ENCODE data around the gene IRF1. TPM values are rescaled to one million over a fixed set of nuclear protein-coding genes. Genes with fewer than 3 reads are reported as not detected.

IRF1 gene
- total RNA-seq, 2 experiments from 2014 or later, result 84.3 to 88.4 TPM

DNA sequence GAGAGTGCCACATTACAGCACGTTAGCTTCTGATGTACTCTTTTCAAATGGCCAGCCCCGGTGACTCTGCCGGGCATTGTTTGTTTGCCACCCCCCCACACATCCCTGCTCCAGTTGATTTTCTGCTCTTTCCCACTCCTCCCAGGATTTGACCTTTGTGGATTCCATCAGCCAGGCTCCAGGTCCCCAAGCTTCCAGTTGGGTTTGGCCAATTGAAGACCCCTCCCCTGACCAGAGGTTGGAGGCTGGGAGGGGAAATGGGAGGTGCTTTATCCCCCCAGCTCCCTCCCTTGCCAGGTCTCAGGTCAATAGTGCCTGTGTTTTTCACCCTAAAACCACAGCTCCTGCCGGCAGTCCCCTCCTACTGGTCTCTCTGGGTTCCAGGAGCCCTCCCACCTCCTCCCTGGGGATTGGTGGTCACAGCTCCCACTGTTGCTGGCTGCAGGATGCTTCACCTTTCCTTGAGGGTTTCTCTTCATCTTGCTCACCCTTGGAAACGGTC is 34.9 kb downstream of the IRF1 start:
- Mint-ChIP-seq H3K4me3 (no peak overlapping the region), H3K27me3 (ENCODE audit: low read depth) (no peaks in the 10 kb centered on the region), H3K9me3 (no peaks in the 10 kb centered on the region), H3K36me3 (ENCODE audit: low read depth) (peaks cover 32% of the 10 kb centered on the region), H3K4me1 (ENCODE audit: low read depth) (peaks cover 81% of the 10 kb centered on the region), H3K27ac (peak overlapping the region; percentile 83)
- CTCF ChIA-PET, result interaction anchor here (0.6 to 3.3 kb wide), 7 partner anchors 10 to 52 kb away, joined by 3 to 20 read pairs (median 4); no protein-coding TSS in a partner anchor
- intact Hi-C loops (cut with micrococcal nuclease), result no loop called here
- DNase-seq, result no peak

DNA sequence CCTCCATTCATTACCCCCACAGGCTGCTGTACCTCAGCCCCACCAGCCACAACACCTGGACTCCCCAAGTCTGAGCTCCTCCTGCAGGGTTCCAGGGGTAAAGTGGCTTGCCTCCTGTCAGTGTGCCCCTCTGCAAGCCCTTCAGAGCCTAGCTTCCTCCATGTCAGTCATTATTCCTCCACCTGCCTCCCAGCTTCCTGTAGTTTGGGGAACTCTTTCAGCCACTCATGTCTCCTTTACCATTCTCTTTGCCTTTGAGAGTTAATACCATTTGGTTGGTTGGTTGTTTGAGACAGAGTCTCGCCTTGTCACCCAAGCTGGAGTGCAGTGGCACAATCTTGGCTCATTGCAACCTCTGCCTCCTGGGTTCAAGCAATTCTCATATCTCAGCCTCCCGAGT is 36.2 kb downstream of the IRF1 start:
- Mint-ChIP-seq H3K4me3 (no peak overlapping the region), H3K27ac (peak overlapping the region; percentile 10), H3K4me1 (ENCODE audit: low read depth) (peaks cover 68% of the 10 kb centered on the region), H3K27me3 (ENCODE audit: low read depth) (no peaks in the 10 kb centered on the region), H3K9me3 (no peaks in the 10 kb centered on the region), H3K36me3 (ENCODE audit: low read depth) (peaks cover 22% of the 10 kb centered on the region)
- CTCF ChIA-PET, result interaction anchor here (1.0 to 1.9 kb wide), 4 partner anchors 9 to 43 kb away, joined by 3 to 7 read pairs (median 5); no protein-coding TSS in a partner anchor
- intact Hi-C loops (cut with micrococcal nuclease), result no loop called here
- no peak for DNase-seq

DNA sequence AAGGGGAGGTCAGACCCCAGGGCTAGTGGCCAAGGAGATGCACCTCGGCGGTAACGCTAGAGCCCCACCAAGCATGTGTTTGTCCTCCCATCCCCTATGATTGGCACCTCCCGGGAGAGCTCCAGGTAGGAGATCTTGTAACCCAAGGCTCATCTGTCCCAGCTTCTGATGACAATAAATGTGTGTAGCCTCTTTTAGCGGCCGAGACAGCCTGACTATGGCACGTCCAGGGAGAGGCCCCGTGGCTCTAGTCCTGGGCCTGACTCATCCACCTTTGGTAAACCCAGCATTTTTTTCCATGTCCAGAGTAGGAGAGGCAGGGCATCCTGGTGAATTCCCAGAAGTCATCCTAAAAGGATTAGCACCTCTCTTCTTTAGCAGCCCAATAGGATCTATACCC is 39.2 kb downstream of the IRF1 start:
- DNase-seq, result no peak
- no peaks in the 10 kb centered on the region for H3K27me3 Mint-ChIP-seq (ENCODE audit: low read depth)
- no peak overlapping the region for H3K27ac Mint-ChIP-seq
- H3K4me3 Mint-ChIP-seq, result no peak overlapping the region
- intact Hi-C loops (cut with micrococcal nuclease), result no loop called here
- H3K36me3 Mint-ChIP-seq (ENCODE audit: low read depth), result peaks cover 32% of the 10 kb centered on the region
- CTCF ChIA-PET, result interaction anchor here (1.4 kb wide), 1 partner anchor 25 kb away, joined by 3 read pairs; no protein-coding TSS in a partner anchor
- H3K9me3 Mint-ChIP-seq, result no peaks in the 10 kb centered on the region
- peaks cover 63% of the 10 kb centered on the region for H3K4me1 Mint-ChIP-seq (ENCODE audit: low read depth)

DNA sequence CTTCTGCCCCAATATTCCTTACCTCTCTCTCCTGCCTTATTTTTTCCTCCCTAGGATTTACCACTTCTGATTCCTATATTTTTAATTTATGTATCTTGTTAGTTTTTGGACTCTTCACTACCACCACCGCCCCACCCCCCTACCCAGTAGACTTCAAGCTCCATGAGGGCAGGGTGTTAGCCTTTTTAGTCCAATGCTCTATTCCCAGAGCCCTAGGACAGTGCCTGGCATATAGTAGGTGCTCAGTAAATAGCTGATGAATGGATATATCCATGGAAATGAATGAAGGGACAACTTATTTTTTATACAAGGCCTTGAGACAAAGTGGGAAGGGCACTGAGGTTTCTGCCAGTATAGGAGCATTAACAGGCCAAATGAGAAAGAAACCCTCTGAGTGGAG is 41.5 kb downstream of the IRF1 start:
- intact Hi-C loops (cut with micrococcal nuclease), result no loop called here
- H3K27ac Mint-ChIP-seq, result no peak overlapping the region
- CTCF ChIA-PET, result interaction anchor here (0.6 to 1.2 kb wide), 2 partner anchors 29 to 44 kb away, joined by 4 read pairs; no protein-coding TSS in a partner anchor
- no peak for DNase-seq
- no peak overlapping the region for H3K4me3 Mint-ChIP-seq
- no peaks in the 10 kb centered on the region for H3K9me3 Mint-ChIP-seq
- H3K36me3 Mint-ChIP-seq (ENCODE audit: low read depth), result peaks cover 22% of the 10 kb centered on the region
- H3K4me1 Mint-ChIP-seq (ENCODE audit: low read depth), result peaks cover 60% of the 10 kb centered on the region
- no peaks in the 10 kb centered on the region for H3K27me3 Mint-ChIP-seq (ENCODE audit: low read depth)

DNA sequence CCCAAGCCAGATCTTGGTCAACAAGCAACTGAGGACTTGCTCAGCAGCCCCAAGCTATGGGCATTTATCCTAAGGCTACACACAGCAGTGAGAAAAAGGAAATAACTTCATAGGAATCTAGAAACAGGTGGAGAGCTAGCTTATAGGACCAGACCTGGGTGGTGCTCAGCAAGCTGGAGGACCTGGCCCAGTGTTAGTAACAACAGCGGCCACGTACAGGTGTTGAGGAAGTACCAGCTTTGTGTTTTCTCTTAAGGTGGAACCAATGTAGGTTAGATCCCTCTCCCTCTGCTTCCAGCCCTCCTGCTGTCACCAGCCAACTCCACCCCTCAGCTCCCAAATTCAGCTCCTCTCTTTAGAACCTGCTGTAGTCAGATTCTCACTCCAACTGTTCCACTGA is 43.4 kb downstream of the IRF1 start:
- Mint-ChIP-seq H3K4me3 (no peak overlapping the region), H3K36me3 (ENCODE audit: low read depth) (peaks cover 17% of the 10 kb centered on the region)

DNA sequence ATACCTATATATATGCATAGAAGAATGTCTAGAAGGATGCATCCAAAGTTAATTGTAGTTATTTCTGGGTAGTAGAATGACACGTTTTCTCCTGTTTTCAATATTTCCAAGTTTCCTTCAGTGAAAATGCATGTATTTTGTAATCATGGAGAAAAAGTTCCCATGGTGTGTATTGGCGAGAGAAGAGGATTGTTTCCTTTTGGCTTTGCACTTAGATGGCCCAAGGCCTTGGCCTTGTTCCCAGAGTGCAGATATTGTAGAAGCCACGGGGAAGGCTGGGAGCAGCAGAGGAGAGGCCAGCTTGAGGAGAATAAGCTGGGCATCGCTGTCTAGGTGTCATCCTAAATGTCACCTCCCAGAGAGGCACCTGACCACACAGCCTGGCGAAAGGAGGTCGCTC is 44.0 kb downstream of the IRF1 start:
- H3K4me3 Mint-ChIP-seq, result no peak overlapping the region
- peaks cover 17% of the 10 kb centered on the region for H3K36me3 Mint-ChIP-seq (ENCODE audit: low read depth)
- intact Hi-C loops (cut with micrococcal nuclease), result loop anchor here (1.0 kb wide), 1 partner anchor 9 kb away; no protein-coding TSS in a partner anchor

More for the DNA sequence above, 43.4 kb downstream of the IRF1 start:
- no peak for DNase-seq
- Mint-ChIP-seq H3K27ac (peak overlapping the region; percentile 52), H3K4me1 (ENCODE audit: low read depth) (peaks cover 61% of the 10 kb centered on the region), H3K27me3 (ENCODE audit: low read depth) (no peaks in the 10 kb centered on the region), H3K9me3 (no peaks in the 10 kb centered on the region)
- CTCF ChIA-PET, result interaction anchor here (1.2 to 1.7 kb wide), 3 partner anchors 9 to 27 kb away, joined by 3 to 8 read pairs (median 4); no protein-coding TSS in a partner anchor
- intact Hi-C loops (cut with micrococcal nuclease), result no loop called here

DNA sequence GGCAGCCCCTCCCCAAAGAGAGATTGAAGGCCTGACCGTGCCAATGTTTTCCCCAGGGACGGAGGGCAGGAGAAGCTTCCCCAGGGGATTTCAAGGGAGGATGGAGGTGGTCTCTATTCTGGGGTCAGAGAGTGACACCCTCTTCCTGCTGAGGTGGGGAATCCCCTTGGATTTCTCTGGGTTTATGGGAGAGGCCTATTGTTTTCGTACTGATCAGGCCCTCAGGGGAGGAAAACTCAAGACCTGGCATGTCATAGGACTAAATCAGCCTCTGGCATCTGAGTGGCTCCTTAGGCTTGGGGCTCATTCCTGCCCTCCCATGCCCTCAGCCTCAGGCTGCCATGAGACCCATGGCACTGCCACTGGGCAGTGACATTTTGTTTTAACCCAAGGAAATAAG is 44.6 kb downstream of the IRF1 start:
- Mint-ChIP-seq H3K36me3 (ENCODE audit: low read depth) (peaks cover 13% of the 10 kb centered on the region), H3K9me3 (no peaks in the 10 kb centered on the region), H3K4me1 (ENCODE audit: low read depth) (peaks cover 70% of the 10 kb centered on the region), H3K4me3 (no peak overlapping the region), H3K27me3 (ENCODE audit: low read depth) (no peaks in the 10 kb centered on the region), H3K27ac (no peak overlapping the region)
- no peak for DNase-seq
- CTCF ChIA-PET, result interaction anchor here (0.9 kb wide), 1 partner anchor 9 kb away, joined by 4 read pairs; no protein-coding TSS in a partner anchor
- intact Hi-C loops (cut with micrococcal nuclease), result loop anchor here (1.0 kb wide), 1 partner anchor 9 kb away; no protein-coding TSS in a partner anchor

More for the DNA sequence above, 44.0 kb downstream of the IRF1 start:
- no peak for DNase-seq
- Mint-ChIP-seq H3K27me3 (ENCODE audit: low read depth) (no peaks in the 10 kb centered on the region), H3K4me1 (ENCODE audit: low read depth) (peaks cover 66% of the 10 kb centered on the region), H3K9me3 (no peaks in the 10 kb centered on the region), H3K27ac (no peak overlapping the region)
- CTCF ChIA-PET, result interaction anchor here (1.2 to 1.7 kb wide), 3 partner anchors 8 to 26 kb away, joined by 3 to 8 read pairs (median 4); no protein-coding TSS in a partner anchor

DNA sequence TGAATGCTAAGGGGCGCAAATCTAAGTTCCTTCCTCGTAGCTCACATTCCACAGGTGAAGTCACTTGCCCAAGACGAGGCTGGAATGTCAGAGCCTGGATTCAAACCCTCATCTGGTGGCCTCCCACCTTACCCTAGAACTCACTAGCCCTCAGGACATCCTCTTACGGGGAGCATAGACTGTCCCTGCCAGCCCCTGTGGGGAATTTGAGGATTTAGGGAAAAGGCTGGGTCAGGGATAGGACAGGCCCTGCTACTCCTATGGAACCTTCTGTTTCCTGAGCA is 45.0 kb downstream of the IRF1 start:
- Mint-ChIP-seq H3K4me1 (ENCODE audit: low read depth) (peaks cover 73% of the 10 kb centered on the region), H3K27me3 (ENCODE audit: low read depth) (no peaks in the 10 kb centered on the region), H3K36me3 (ENCODE audit: low read depth) (peaks cover 13% of the 10 kb centered on the region), H3K27ac (no peak overlapping the region), H3K4me3 (no peak overlapping the region), H3K9me3 (no peaks in the 10 kb centered on the region)
- no peak for DNase-seq
- intact Hi-C loops (cut with micrococcal nuclease), result no loop called here
- CTCF ChIA-PET, result interaction anchor here (0.9 to 1.2 kb wide), 2 partner anchors 9 to 19 kb away, joined by 3 to 4 read pairs; no protein-coding TSS in a partner anchor

DNA sequence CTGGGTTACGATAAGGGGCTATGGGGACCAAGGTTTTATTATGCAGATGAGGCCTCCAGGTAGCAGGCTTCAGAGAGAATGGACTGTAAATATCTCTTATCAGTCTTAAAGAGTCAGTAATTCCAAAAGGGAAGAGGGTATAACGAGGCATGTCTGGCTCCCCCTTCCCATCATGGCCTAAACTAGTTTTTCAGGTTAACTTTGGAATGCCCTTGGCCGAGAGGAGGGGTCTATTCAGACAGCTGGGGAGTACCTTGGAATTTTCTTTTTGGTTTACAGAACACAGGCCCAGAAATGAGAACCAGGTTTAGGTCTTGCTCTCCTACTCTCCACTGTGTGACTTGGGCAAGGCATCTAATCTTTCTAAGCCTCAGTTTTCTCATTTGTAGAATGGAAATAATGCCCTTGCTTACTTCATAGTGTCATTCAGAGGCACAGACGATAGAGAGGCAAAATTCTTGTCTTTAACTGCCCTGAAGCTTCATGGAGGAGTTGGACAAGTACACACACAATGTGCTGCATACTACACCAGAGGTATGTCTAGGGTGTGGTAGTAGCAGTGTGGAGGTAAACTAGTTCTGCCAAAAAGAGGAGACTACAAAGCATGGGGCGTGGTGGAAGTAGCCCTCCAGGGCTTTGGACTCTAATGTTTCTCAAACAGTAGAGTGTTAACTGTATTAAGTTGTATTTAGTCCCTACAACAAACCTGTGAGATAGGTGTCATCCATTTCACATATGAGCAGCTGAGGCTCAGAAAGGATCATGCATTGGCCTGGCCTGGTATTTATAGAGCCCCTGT is 45.5 kb downstream of the IRF1 start:
- peaks cover 79% of the 10 kb centered on the region for H3K4me1 Mint-ChIP-seq (ENCODE audit: low read depth)
- H3K9me3 Mint-ChIP-seq, result no peaks in the 10 kb centered on the region
- no peaks in the 10 kb centered on the region for H3K27me3 Mint-ChIP-seq (ENCODE audit: low read depth)
- no peak overlapping the region for H3K27ac Mint-ChIP-seq
- intact Hi-C loops (cut with micrococcal nuclease), result no loop called here
- DNase-seq, result no peak
- CTCF ChIA-PET, result interaction anchor here (0.6 to 1.2 kb wide), 3 partner anchors 10 to 87 kb away, joined by 3 to 4 read pairs (median 3); no protein-coding TSS in a partner anchor
- H3K36me3 Mint-ChIP-seq (ENCODE audit: low read depth), result peaks cover 13% of the 10 kb centered on the region
- H3K4me3 Mint-ChIP-seq, result no peak overlapping the region

DNA sequence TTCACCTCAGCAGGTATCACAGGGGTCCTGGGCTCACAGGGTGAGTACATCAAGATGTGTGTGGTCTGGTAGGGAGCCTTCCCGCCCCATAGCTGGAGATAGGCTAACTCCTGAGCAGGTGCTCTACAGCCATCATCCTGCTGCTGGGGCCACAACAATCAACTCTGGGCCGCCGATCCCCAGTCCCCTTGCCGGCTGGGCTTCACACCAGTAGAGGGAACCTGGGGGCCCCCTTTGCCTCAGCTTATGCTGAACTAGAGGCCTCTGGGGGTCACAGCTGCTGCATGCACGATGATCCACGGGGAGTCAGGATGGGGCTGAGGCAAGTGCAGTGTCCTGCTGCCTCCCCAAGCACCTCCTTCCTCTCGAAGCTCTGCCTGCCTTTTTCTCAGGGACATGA is 46.5 kb downstream of the IRF1 start:
- intact Hi-C loops (cut with micrococcal nuclease), result no loop called here
- no peak overlapping the region for H3K4me3 Mint-ChIP-seq
- no peak overlapping the region for H3K27ac Mint-ChIP-seq
- no peaks in the 10 kb centered on the region for H3K9me3 Mint-ChIP-seq
- DNase-seq, result no peak
- CTCF ChIA-PET, result interaction anchor here (1.1 to 1.2 kb wide), 2 partner anchors 12 to 16 kb away, joined by 3 read pairs; no protein-coding TSS in a partner anchor
- H3K27me3 Mint-ChIP-seq (ENCODE audit: low read depth), result no peaks in the 10 kb centered on the region
- peaks cover 13% of the 10 kb centered on the region for H3K36me3 Mint-ChIP-seq (ENCODE audit: low read depth)
- H3K4me1 Mint-ChIP-seq (ENCODE audit: low read depth), result peaks cover 88% of the 10 kb centered on the region

DNA sequence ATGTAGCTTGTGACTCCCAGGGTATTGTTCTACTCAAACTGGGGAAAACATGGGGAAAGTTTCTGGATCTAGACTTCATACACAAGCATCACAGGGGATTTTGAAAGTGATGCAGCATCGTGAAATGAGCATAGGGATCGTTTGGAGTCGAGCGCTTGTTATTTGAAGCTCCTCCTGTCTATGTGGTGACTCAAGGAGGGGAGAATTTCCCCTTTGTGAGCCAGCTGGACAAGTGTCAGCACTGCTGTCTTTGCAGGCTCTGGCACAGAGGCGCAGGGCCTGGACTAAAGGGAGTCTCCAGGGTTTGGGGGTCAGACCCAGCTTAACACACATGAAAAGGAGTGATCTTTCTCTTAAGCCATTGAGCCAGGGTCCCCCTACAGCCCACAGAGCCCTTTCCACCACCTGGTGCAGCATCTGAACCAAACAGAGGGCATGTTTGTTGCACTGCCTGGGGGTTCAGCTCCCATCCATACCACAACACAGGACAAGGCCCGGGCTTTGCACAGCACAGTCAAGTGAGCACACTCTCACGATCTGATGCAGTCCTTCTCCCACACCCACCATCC is 51.0 kb downstream of the IRF1 start:
- peak overlapping the region; percentile 15 for H3K27ac Mint-ChIP-seq
- H3K4me3 Mint-ChIP-seq, result no peak overlapping the region
- intact Hi-C loops (cut with micrococcal nuclease), result loop anchor here (1.0 to 10.0 kb wide), 2 partner anchors 49 to 615 kb away; partner anchors contain the start of gene HSPA4
- DNase-seq, result peak; percentile 67
- H3K9me3 Mint-ChIP-seq, result no peaks in the 10 kb centered on the region
- CTCF ChIA-PET, result interaction anchor here (0.7 to 2.2 kb wide), 8 partner anchors 9 to 61 kb away, joined by 3 to 6 read pairs (median 4); no protein-coding TSS in a partner anchor
- no peaks in the 10 kb centered on the region for H3K27me3 Mint-ChIP-seq (ENCODE audit: low read depth)
- peaks cover 87% of the 10 kb centered on the region for H3K4me1 Mint-ChIP-seq (ENCODE audit: low read depth)
- H3K36me3 Mint-ChIP-seq (ENCODE audit: low read depth), result peaks cover 6% of the 10 kb centered on the region

DNA sequence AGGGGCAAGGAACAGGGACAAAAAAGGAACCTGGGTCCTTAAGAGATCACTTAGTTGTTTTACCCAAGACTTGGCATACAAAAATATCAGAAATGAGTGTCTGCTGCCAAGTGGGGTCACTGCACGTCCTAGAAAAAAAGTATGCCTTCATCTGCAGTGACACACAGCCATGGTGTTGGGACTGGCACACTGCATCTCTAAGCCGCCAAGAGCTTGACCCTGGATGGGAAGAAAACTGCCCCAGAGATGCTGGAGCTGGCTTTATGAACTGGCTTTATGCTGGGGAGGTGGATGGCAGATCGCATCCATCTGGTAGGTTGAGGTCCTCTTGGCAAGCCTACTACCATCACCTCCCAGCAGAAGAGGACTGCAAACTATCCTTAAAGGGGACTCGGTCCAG is 51.7 kb downstream of the IRF1 start:
- no peaks in the 10 kb centered on the region for H3K9me3 Mint-ChIP-seq
- no peak for DNase-seq
- no peak overlapping the region for H3K4me3 Mint-ChIP-seq
- no peaks in the 10 kb centered on the region for H3K27me3 Mint-ChIP-seq (ENCODE audit: low read depth)
- H3K4me1 Mint-ChIP-seq (ENCODE audit: low read depth), result peaks cover 88% of the 10 kb centered on the region
- intact Hi-C loops (cut with micrococcal nuclease), result loop anchor here (1.0 to 10.0 kb wide), 2 partner anchors 49 to 616 kb away; partner anchors contain the start of gene HSPA4
- CTCF ChIA-PET, result interaction anchor here (0.8 to 2.2 kb wide), 10 partner anchors 8 to 62 kb away, joined by 3 to 6 read pairs (median 4); no protein-coding TSS in a partner anchor
- H3K27ac Mint-ChIP-seq, result peak overlapping the region; percentile 21
- peaks cover 7% of the 10 kb centered on the region for H3K36me3 Mint-ChIP-seq (ENCODE audit: low read depth)
